Measurements from ENCODE around the gene SSMEM1. TPM values are rescaled to one million over a fixed set of nuclear protein-coding genes. Genes with fewer than 3 reads are reported as not detected.
"Not testable (repeated sequence)": the region's sequence is repeated elsewhere in the genome, so short reads cannot be mapped to it uniquely, and the experiment has no call there.

Gene SSMEM1
- total RNA-seq, 1 donor from 2014 or later, result not detected

DNA sequence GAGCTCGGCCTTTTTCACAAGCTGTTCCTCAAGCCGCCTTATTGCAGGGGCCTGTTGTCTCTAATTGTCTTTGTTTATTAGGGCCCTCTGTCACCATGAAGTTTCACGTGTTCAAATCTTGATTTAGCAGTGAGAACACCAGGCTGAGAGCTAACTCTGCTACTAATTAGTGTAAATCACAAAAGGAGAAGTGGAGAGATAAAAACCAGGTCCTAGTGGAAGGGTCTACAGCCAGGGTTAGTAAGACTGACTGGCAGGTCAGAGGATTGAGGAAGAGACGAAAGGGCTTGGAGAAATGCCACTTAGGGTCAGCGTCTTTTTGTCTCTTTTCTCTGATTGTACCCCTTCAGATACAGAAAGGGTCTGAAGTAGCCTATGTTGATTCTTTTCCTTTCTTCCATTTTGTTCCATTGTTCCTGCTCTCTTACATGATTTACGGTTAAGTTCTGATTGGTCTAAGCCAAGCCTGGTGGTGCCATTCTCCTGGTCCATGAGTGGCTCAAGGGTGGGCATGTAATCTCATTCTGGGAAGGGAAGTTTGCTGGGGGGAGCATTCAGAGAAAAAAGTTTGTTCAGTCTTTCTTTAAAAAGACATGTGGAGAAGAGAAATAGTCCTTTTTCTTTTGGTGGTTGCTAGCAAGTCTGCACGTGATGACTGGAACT lies 21.3 kb downstream of the SSMEM1 start:
- H3K4me1 Mint-ChIP-seq, result peaks cover 32% of the 10 kb centered on the region
- peaks cover 8% of the 10 kb centered on the region for H3K9me3 Mint-ChIP-seq
- peak overlapping the region; percentile 65 for H3K27ac Mint-ChIP-seq (ENCODE audit: unreplicated experiment)
- H3K4me3 Mint-ChIP-seq, result peak overlapping the region; percentile 3
- TF ChIP-seq CTCF (conservative IDR thresholded peaks at IDR 0.05), result no peak
- no peaks in the 10 kb centered on the region for H3K36me3 Mint-ChIP-seq (ENCODE audit: low read depth)
- no peaks in the 10 kb centered on the region for H3K27me3 Mint-ChIP-seq (ENCODE audit: low read depth)
- no peak for DNase-seq (ENCODE audit: low read depth, low spot score)

- not testable (repeated sequence) for H3K4me3 Mint-ChIP-seq; DNase-seq (ENCODE audit: low read depth, low spot score); H3K9me3 Mint-ChIP-seq; H3K27ac Mint-ChIP-seq (ENCODE audit: unreplicated experiment); H3K27me3 Mint-ChIP-seq (ENCODE audit: low read depth); H3K36me3 Mint-ChIP-seq (ENCODE audit: low read depth)
- peaks cover 35% of the 10 kb centered on the region for H3K4me1 Mint-ChIP-seq
Measured at GRCh38 chr7:130229981-130230380, 22.3 kb downstream of the SSMEM1 start.

- no peak for TF ChIP-seq CTCF (conservative IDR thresholded peaks at IDR 0.05)
- Mint-ChIP-seq H3K4me3 (no peak overlapping the region), H3K36me3 (ENCODE audit: low read depth) (no peaks in the 10 kb centered on the region), H3K4me1 (peaks cover 35% of the 10 kb centered on the region), H3K27me3 (ENCODE audit: low read depth) (no peaks in the 10 kb centered on the region), H3K9me3 (peaks cover 5% of the 10 kb centered on the region), H3K27ac (ENCODE audit: unreplicated experiment) (peak overlapping the region; percentile 43)
- no peak for DNase-seq (ENCODE audit: low read depth, low spot score)
Measured at GRCh38 chr7:130231792-130232191, 24.1 kb downstream of the SSMEM1 start.

- TF ChIP-seq CTCF (conservative IDR thresholded peaks at IDR 0.05), result no peak
Measured at GRCh38 chr7:130232209-130232608, 24.5 kb downstream of the SSMEM1 start.

DNA sequence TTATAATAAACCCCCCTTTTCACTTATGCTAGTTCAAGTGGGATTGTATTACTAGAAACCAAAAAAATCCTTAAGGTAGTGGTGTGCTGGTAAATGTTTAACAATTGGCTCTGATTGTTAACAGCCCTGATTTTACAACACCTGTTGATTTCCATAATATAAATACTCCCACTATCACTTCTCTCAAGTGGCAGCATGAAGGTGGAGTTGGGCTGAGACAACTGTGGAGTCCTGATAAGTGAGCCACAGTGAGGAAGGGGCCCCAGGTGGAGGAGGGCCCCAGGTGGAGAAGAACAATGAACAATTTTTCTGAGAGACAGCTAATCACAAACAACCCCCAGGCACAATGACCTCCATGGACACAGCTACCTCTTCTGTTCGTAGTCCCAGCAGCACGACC lies 26.4 kb downstream of the SSMEM1 start:
- no peaks in the 10 kb centered on the region for H3K27me3 Mint-ChIP-seq (ENCODE audit: low read depth)
- no peaks in the 10 kb centered on the region for H3K36me3 Mint-ChIP-seq (ENCODE audit: low read depth)
- no peak overlapping the region for H3K27ac Mint-ChIP-seq (ENCODE audit: unreplicated experiment)
- no peak for DNase-seq (ENCODE audit: low read depth, low spot score)
- no peak for TF ChIP-seq CTCF (conservative IDR thresholded peaks at IDR 0.05)
- H3K9me3 Mint-ChIP-seq, result peaks cover 5% of the 10 kb centered on the region
- H3K4me1 Mint-ChIP-seq, result peaks cover 20% of the 10 kb centered on the region
- no peak overlapping the region for H3K4me3 Mint-ChIP-seq

More at GRCh38 chr7:130232209-130232608, 24.5 kb downstream of the SSMEM1 start:
- DNase-seq (ENCODE audit: low read depth, low spot score), result no peak
- Mint-ChIP-seq H3K27ac (ENCODE audit: unreplicated experiment) (peak overlapping the region; percentile 43), H3K27me3 (ENCODE audit: low read depth) (no peaks in the 10 kb centered on the region), H3K36me3 (ENCODE audit: low read depth) (no peaks in the 10 kb centered on the region), H3K9me3 (peaks cover 5% of the 10 kb centered on the region), H3K4me3 (no peak overlapping the region), H3K4me1 (peaks cover 35% of the 10 kb centered on the region)

DNA sequence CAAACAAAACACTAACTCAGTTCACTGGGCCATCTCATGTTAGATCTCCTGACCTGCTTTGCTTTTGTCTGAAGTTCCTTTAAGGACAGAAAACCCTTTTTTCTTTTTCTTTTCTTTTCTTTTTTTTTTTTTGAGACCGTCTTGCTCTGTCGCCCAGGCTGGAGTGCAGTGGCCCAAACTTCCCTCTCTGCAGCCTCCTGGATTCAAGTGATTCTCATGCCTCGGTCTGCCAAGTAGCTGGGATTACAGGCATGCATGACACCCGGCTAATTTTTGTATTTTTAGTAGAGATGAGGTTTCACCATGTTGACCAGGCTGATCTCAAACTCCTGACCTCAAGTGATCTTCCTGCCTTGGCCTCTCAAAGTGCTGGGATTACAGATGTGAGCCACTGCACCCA lies 28.7 kb downstream of the SSMEM1 start:
- not testable (repeated sequence) for H3K4me1 Mint-ChIP-seq; H3K27me3 Mint-ChIP-seq (ENCODE audit: low read depth); H3K9me3 Mint-ChIP-seq; H3K36me3 Mint-ChIP-seq (ENCODE audit: low read depth); DNase-seq (ENCODE audit: low read depth, low spot score); H3K4me3 Mint-ChIP-seq; H3K27ac Mint-ChIP-seq (ENCODE audit: unreplicated experiment)

Data from neural crest cell (in vitro differentiated cells).